Measurements from ENCODE around the gene HACD2.
"Not testable (repeated sequence)": the region's sequence is repeated elsewhere in the genome, so short reads cannot be mapped to it uniquely, and the experiment has no call there.

HACD2 gene

GRCh38 chr3:123610331-123610730 lies 25.5 kb upstream of the HACD2 start:
- no peak for DNase-seq

- DNase-seq, result no peak
Observed at GRCh38 chr3:123609063-123609462, 24.2 kb upstream of the HACD2 start.

- DNase-seq, result no peak
Observed at GRCh38 chr3:123608263-123608937, 23.5 kb upstream of the HACD2 start.

- DNase-seq, result no peak
Observed at GRCh38 chr3:123606527-123606926, 21.7 kb upstream of the HACD2 start.

- no peak for DNase-seq
Observed at GRCh38 chr3:123605789-123606234, 21.0 kb upstream of the HACD2 start.

GRCh38 chr3:123603153-123603552 lies 18.3 kb upstream of the HACD2 start:
- not testable (repeated sequence) for DNase-seq

- no peak for DNase-seq
Observed at GRCh38 chr3:123602325-123602724, 17.5 kb upstream of the HACD2 start.

- DNase-seq, result not testable (repeated sequence)
Observed at GRCh38 chr3:123600863-123601262, 16.0 kb upstream of the HACD2 start.

- no peak for DNase-seq
Observed at GRCh38 chr3:123597561-123597960, 12.7 kb upstream of the HACD2 start.

GRCh38 chr3:123595396-123596180 lies 10.7 kb upstream of the HACD2 start:
- DNase-seq, result no peak

GRCh38 chr3:123593381-123593780 lies 8.5 kb upstream of the HACD2 start:
- no peak for DNase-seq

GRCh38 chr3:123590685-123591450 lies 6.0 kb upstream of the HACD2 start:
- no peak for DNase-seq

GRCh38 chr3:123587401-123587800 lies 2.5 kb upstream of the HACD2 start:
- no peak for DNase-seq

- no peak for DNase-seq
Observed at GRCh38 chr3:123586968-123587367, 2.1 kb upstream of the HACD2 start.

- DNase-seq, result peak; percentile 12
Observed at GRCh38 chr3:123586131-123586530, 1.3 kb upstream of the HACD2 start.

- no peak for DNase-seq
Observed at GRCh38 chr3:123584284-123584987, 417 bp downstream of the HACD2 start.

- DNase-seq, result no peak
Observed at GRCh38 chr3:123583561-123583960, 1.3 kb downstream of the HACD2 start.

- no peak for DNase-seq
Observed at GRCh38 chr3:123582315-123582714, 2.5 kb downstream of the HACD2 start.

GRCh38 chr3:123576122-123576521 lies 8.7 kb downstream of the HACD2 start:
- no peak for DNase-seq

- DNase-seq, result no peak
Observed at GRCh38 chr3:123571973-123572365, 12.9 kb downstream of the HACD2 start.

- no peak for DNase-seq
Observed at GRCh38 chr3:123571264-123571972, 13.4 kb downstream of the HACD2 start.

GRCh38 chr3:123568875-123569274 lies 16.0 kb downstream of the HACD2 start:
- DNase-seq, result no peak

All from NCI-H1048 (cell line).